HG03432 (cell line): ENCODE data around the gene DMXL1.
A peak's percentile ranks its signal among the peaks of the same experiment; 100 is the strongest.

Experiments used
- ATAC-seq: cut with Tn5 transposase; IDR thresholded peaks from one replicate; pipeline ENCODE4 v1.9.1; 2021; ENCODE audit warnings: mild to moderate bottlenecking, moderate library complexity; ENCODE audit not compliant: unreplicated experiment

The DMXL1 gene, protein sequence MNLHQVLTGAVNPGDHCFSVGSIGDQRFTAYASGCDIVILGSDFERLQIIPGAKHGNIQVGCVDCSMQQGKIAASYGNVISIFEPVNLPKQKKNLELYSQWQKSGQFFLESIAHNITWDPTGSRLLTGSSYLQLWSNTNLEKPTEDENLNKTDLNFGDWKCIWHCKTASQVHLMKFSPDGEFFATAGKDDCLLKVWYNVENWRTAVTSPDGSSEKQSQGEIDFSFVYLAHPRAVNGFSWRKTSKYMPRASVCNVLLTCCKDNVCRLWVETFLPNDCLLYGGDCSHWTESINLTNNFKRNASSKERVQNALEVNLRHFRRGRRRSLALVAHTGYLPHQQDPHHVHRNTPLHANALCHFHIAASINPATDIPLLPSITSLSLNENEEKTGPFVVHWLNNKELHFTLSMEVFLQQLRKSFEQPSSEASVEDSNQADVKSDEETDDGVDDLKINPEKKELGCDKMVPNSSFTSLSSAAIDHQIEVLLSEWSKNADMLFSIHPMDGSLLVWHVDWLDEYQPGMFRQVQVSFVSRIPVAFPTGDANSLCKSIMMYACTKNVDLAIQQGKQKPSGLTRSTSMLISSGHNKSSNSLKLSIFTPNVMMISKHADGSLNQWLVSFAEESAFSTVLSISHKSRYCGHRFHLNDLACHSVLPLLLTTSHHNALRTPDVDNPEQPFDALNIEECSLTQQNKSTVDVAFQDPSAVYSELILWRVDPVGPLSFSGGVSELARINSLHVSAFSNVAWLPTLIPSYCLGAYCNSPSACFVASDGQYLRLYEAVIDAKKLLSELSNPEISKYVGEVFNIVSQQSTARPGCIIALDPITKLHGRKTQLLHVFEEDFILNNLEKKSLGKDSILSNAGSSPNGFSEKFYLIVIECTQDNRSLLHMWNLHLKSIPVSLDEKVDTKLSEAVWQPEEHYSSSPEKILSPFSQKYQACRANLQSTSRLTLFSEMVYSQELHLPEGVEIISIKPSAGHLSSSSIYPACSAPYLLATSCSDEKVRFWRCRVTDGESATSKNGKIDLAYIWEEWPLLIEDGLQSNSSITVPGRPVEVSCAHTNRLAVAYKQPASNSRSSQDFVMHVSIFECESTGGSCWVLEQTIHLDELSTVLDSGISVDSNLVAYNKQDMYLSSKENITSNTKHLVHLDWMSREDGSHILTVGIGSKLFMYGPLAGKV (N-terminal part only)

DNA sequence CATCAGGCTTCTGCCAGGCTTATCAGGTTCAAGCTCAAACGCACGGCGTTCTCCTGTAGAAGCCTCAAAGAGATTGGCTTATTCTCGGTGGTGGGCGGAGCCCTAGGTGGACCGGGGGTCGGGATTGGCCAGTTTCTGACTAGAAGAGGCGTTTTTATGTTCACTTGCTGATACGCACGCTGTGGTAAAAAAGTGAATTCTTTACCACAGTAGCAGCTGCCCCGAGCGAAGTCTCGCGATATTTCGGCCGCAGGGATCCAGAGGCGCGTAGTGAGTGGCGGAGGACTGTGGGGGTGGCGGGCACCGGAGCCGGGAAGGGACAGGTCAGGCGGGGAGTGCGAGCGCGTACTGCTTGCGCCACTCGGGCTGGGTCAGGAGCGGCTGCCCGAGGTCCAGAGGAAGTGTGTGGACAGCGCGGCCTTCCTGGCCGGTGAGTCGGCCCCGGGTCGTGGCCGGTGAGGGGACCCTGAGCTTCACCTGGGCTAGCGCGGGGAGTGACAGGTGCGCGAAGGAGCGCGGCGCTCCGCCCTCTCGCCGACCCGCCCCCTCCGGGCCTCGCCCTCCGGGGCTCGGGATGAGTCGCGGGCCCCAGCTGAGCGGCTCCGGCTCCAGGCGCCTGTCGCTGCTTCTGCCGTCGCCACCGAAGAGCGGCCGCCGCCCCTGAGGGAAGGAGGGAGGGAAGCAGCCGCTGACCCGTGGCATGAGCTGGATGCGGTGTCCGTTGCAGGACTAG, at the start of gene DMXL1:
Gene DMXL1 (plus strand): TSS at position 260 of the 733 bp plus-strand sequence. CDS start 483 bp downstream, outside the sequence.
- ATAC-seq, result peak; percentile 82

DNA sequence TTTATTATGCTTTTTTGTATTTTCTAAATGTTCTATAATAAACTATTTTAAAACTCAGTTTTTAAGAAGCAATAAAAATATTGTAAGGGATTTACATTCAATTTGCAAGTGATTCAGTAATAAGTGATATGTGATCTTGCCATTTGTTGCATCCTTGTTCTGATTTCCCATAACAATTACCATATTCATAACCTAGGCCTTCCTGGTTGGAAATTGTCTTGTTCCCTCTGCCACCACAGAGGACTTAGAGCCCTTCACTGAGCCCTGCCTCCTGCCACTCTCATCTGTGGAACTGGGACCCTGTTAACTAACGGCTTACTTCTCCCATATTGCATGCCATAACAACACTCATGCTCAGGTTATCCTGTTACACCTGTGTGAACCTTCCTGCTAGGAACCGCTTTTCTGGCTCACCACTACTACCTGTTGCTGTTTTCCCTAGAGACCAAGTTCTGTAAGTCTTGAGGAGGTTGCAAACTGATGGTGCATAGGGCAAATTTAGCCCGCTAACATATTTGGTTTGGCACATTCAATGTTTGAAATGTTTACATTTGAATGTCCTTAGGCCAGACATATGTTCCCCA, 49.6 kb upstream of the DMXL1 start:
- no peak for ATAC-seq

DNA sequence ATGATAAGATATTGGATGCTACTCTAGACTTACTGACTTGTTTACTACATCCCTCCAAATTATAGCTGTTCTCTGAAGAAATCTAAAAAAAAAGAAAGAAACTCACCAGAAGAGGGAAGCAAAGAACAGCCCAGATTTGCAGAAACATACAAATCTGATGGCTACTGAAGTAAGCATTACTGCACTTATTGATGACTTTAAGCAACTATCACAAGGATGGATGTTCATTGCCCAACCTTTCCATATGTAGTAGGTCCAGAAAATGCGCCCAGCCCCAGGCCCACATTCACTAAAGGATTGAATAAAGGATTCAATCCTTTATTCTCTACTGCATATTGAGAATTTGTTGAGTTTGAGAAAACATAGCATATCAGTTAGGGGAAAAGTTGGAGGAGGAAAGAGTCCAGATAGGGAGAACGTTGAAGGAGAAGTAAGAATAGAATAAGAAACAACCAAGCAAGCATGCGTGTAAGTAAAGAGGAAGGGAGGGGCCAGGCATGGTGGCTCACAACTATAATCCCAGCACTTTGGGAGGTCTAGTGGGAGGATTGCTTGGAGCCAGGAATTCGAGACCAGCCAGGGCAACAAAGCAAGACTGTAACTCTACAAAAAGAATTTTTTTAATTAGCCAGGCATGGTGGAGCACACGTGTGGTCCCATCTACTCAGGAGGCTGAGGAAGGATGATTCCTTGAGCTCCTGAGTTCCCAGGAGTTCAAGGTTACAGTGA, 48.7 kb upstream of the DMXL1 start:
- peak; percentile 71 for ATAC-seq

DNA sequence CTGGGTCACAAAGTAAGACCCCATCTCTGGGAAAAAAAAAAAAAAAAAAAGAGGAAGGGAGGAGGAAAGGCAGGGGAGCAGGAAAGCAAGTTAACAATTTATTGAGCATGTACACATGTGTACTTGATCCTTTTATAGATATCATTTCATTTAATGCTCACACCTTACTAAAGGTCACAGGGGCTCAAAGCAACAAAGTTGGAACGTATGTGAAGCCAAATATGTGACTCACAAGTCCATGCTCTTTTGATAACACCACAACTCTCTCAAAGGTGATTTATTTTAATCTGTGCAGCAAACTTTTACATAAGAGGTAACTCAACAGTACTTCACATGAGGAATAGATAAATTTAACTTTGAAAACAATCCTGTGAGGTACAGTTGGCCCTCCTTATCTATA, 48.1 kb upstream of the DMXL1 start:
- ATAC-seq, result no peak

DNA sequence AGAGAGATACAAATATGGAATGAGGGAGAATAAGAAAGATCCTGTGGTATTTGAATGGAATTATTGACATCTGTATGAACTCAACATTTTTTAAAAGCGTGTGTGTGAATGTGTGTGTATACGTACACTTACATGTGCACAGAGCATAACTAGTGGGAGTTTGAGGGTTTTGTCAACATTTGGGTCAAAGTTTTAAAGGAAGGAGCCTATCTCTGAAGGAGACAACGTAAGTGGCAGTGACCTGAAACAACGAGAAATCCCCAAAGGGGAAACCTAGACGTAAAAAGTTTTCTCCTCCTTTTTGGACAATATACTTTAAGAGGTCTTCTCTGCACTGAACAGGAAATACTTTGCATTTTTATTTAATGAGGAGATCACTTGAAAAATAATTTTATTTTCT, 42.3 kb upstream of the DMXL1 start:
- no peak for ATAC-seq

DNA sequence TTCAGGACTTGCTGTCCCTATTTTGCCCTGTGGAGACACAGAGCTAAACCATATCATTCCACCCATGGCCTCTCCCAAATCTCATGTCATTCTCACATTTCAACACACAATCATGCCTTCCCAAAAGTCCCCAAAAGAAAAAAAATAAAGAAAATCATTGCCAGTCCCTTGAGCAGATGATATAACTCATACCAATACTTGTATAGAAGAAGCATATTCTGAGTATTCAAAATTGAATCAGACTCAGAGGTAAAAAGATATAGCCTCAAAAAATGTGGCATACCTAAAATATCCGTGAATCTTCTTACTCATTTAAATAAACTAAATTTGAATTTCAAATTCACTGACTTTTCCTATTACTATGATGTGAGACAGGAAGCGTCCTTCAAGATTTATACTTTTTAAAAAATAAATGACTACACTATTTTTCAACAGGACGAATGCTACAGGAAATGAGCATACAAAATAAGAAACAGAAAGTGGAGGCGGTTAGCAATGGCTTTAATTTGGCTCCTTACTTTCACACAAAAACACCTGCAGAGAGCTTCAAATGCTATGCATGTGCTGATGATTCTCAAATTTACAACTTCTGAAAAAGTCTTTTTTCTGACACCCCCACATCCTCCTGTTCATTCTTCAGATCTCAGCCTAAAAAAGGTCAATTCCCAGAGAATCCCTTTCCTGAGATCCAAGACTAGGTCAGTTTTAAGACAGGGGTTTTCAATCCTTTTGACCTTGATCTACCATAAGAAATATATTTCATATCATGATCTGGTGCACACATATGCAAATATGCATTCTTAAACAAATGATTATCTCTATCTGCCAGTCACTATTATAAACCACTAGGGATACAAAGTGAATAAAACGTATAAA, 39.6 kb upstream of the DMXL1 start:
- peak; percentile 84 for ATAC-seq

DNA sequence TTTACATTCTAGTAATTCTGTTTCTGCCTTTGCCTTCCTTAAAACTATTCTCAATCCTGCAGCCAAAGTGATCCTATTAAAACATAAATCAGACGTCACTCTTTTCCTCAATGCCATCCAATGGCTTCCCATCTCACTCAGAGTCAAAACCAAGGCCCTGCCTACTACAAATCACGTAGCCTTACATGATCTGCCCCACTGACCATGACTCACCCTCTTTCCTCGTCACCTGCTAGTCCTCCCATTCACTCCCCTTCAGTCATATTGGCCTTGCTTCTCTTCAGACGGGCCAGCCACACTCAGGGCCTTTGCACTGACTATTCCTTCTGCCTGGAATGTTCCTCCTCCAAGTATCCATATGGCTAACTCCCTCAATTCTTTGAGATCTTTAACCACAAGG, 39.0 kb upstream of the DMXL1 start:
- ATAC-seq, result peak; percentile 72

DNA sequence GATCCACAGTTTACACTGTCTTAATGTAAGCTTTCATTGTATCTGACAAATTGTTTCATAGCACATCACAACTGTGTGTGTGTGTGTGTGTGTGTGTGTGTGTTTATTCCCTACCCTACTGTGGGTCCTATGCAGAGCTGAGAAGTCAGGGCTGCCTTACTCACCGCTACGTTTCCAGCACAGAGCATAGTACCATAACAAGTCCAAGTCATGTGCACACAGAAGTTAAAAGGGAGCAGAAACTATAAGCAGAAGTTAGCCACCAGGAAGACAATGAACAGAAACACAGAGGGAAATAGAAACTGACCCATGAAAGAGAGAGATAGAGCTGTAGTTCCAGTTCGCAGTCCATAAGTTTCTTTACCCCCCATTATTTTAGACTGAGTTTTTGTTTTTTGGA, 38.2 kb upstream of the DMXL1 start:
- ATAC-seq, result peak; percentile 41

DNA sequence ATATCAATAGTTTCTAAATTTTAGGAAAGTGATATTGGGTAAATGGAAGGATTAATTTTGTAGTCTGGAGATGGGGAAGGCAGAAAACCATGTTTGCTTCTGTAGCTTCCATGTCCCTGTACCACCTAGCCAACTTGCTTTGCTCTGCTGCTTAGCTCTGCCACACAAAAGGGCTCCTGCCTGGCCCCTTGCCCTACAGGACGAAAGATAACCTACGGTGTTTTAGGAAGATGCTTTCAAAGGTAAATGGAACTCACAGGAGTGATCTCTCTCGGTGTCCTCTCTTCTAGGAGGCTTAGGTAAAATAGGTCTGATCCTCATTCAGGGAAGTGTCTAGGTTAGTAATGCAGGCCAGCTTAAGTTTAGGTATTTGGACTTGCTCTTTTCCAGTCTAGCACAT, 37.8 kb upstream of the DMXL1 start:
- ATAC-seq, result no peak

DNA sequence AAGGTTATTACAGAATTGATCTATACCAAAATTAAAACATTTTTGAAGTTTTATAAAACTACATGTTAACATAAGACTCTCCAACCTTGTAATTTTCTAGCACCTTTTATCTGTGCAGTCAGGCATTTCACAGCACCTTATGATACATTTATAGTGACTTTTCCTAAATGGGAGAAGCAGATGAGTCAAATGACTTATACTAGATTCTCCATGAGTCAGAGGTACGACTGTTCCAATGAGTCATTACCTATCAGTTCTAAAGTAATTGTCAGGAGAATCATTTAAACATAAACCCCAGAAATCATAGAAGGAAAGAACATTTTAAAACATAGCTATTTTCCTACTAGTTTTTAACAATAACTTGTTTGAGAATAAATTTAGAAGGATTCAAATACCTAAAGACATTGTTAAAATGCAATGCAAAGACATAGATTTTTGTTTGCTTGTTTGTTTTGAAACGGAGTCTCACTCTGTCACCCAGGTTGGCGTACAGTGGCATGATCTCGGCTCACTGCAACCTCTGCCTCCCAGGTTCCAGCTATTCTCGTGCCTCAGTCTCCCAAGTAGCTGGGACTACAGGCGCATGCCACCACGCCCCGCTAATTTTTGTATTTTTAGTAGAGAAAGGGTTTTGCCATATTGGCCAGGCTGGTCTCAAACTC, 34.7 kb upstream of the DMXL1 start:
- no peak for ATAC-seq

DNA sequence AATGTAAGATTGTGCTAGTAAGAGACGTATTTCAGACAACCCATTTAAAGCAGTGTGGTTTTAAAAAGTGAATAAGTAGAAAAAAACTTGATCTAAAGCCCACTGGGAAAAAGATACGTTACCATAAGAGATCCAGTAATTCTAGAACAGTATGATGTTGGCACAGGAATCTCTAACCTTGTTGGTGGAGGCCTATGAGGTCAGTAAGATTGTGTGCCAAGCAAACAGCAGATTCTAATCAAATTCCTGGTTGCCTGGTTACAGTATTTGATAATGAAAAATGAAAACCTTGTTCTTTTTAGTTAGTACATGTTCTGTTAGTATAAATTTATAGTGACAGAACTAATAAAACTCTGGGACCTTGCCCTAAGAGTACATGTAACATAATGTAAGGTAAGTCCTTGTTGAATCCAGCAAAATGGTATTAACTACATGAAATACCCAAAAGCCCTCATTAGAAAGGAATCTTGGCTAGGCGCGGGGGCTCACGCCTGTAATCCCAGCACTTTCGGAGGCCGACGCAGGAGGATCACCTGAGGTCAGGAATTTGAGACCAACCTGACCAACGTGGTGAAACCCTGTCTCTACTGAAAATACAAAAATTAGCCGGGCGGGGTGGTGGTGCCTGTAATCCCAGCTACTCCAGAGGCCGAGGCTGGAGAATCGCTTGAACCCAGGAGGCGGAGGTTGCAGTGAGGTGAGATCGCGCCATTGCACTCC, 33.2 kb upstream of the DMXL1 start:
- ATAC-seq, result no peak

DNA sequence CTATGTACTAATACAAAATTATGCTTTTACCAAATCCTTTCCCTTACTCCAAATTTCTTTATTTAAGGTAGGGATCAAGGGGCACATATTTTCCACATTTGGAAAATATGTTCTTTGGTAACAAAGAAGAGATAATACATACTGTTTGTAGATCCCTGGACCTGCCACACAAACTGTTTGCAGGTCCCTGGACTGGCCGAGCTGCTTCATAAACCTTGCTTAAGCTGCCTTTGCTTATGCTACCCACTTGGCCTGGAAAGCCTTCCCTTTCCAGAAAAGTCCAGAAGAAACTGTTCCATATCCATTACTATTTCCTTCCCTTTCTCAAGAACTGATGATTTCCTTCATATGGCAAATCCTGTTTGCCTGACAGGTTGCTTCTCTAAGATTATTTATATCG, 22.6 kb upstream of the DMXL1 start:
- ATAC-seq, result no peak

DNA sequence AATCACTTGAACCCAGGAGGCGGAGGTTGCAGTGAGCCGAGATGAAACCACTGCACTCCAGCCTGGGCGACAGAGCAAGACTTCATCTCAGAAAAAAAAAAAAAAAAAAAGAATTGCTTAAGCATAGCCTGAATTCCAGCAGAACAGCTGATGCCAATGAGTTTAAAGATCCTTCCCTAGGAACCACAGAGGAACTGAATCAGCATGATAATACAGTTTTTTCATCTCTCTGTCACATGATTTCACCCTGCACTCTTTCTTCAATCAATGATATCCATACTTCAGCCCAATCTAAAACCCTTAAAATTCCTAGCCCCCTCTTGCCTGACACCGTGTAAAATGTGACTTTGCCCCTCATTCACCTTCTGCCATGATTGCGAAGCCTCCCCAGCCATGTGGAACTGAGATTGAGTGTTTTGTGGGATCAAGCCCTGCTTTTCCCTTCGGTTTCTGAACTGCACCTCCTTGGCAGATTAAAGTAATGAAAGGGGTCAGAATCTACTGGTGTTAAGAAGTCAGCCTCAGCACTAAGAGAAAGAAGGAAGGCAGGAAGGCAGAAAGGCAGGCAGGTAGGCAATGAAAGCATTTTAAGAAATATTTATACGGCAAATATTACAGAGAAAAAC, 20.9 kb upstream of the DMXL1 start:
- ATAC-seq, result no peak

DNA sequence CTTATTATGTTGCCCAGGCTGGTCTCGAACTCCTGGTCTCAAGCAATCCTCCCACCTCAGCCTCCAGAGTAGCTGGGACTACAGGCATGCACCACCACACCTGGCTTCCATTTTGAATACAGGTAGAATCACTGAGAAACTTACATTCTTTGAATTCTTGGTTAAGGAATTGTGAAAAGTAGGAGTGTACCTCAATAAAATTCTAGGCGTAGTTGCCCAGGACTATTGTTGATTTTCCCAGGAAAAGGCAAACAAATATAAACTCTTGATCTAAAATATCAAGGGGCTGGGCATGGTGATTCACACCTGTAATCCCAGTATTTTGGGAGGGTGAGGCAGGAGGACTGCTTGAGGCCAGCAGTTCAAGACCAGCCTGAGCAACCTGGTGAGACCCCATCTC, 16.8 kb upstream of the DMXL1 start:
- no peak for ATAC-seq

DNA sequence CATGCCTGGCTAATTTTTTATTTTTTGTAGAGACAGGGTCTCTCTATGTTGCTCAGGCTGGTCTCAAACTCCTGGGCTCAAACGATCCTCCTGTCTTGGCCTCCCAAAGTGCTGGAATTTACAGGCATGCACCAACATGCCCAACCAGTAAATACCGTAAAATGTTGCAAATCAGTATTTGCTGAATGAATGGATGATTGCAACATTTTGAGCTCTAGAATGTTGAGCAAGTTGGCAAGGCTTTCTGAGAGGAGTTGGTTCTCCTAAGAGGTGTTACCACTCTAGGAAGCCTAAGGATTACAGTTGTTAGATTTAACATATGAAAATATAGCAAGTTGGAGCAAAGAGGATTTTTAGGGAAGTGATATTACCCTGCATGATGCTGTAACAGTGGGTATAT, 15.6 kb upstream of the DMXL1 start:
- no peak for ATAC-seq

DNA sequence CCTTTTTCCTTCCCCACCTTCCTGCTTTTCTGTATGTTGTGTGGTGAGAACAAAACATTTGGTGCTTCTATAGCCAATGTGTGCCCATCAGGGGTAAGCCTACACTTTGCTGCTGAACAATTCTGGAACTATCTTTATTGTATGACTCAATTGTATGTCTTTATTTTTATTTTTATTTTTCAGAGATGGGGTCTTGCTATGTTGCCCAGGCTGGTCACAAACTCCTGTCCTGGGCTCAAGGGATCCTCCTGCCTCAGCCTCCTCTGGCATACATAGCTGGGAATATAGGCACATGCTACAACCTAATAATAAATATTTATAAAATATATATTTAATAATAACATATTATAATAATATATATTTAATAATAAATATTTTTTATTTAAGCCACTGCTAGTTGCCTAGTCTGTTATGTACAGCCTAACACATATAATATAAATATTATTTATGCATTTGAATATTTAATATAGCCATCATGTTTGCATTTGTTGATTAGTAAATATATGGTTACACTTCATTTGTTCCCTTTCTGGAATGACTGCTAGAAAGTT, 11.8 kb upstream of the DMXL1 start:
- ATAC-seq, result no peak

DNA sequence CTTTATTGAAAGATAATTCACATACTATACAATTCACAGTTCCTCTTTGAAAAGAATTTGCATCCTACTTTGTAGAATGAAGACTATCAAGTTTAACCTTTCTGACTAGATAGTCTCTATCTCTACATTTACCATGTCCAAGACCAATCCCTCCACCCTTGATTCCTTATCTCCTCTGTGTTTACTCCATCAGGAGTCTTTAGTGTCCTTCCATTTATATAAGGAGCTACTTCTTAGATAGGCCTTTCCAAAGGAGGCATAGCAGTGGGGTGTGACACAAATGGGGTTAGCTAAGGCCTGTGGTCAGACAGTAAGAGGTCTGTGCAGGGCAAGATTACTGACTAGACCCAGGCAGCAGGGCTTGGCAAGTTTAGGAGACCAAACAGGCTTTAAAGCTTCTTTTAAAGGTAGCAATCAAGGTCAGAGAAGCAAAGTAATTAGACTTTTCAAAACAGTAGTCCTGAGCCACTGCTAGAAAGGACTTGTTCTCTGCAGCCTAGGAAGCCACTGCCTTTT, 11.1 kb upstream of the DMXL1 start:
- ATAC-seq, result peak; percentile 29
